MCF 10A (cell line): Measurements from ENCODE around the gene FGFR3. TPM values are rescaled to one million over a fixed set of nuclear protein-coding genes. Genes with fewer than 3 reads are reported as not detected.
"Not testable (repeated sequence)": the region's sequence is repeated elsewhere in the genome, so short reads cannot be mapped to it uniquely, and the experiment has no call there.

Experiments
- BruUV-seq: library from RNA; stranded (reverse); fragments of 400-500 nt; replicated peaks from 2 replicates; lab custom pipeline; 2021; lab: Mats Ljungman, UMichigan
- CTCF ChIA-PET: fragments of 300-600 bp; sonication (Branson Sonifier 250); formaldehyde crosslinking; extraction: SDS; loops from one replicate; lab custom pipeline; 2021; ENCODE audit warnings: antibody characterized with exemption, inconsistent platforms; lab: Yijun Ruan, JAX
- POLR2A ChIA-PET: fragments of 300-600, 350-650 bp; sonication (Branson Sonifier 250); formaldehyde crosslinking; extraction: SDS; loops from one replicate; lab custom pipeline; 2020; ENCODE audit warnings: antibody characterized with exemption, inconsistent platforms; lab: Yijun Ruan, JAX
- DNase-seq: peaks from one replicate; pipeline ENCODE4 v3.0.0-alpha.2; 2018; ENCODE audit not compliant: unreplicated experiment
- H3K27ac Mint-ChIP-seq: one replicate; pipeline ENCODE4 v1.8.0; 2022; ENCODE audit warnings: mild to moderate bottlenecking, low read depth, mixed read lengths; ENCODE audit not compliant: unreplicated experiment
- H3K27me3 Mint-ChIP-seq: one replicate; pipeline ENCODE4 v1.8.0; 2022; ENCODE audit warnings: mixed read lengths; ENCODE audit not compliant: insufficient read depth, unreplicated experiment
- H3K36me3 Mint-ChIP-seq: one replicate; pipeline ENCODE4 v1.8.0; 2022; ENCODE audit warnings: mild to moderate bottlenecking, moderate library complexity, mixed read lengths; ENCODE audit not compliant: insufficient read depth, unreplicated experiment
- H3K4me1 Mint-ChIP-seq: one replicate; pipeline ENCODE4 v1.8.0; 2022; ENCODE audit warnings: mixed read lengths; ENCODE audit not compliant: insufficient read depth, unreplicated experiment
- H3K4me3 Mint-ChIP-seq: one replicate; pipeline ENCODE4 v1.8.0; 2022; ENCODE audit warnings: mild to moderate bottlenecking, moderate library complexity, mixed read lengths; ENCODE audit not compliant: unreplicated experiment
- H3K9me3 Mint-ChIP-seq: one replicate; pipeline ENCODE4 v1.8.0; 2022; ENCODE audit warnings: mixed read lengths; ENCODE audit not compliant: unreplicated experiment
- intact Hi-C: fragments of 100-400 bp; cut with micrococcal nuclease; formaldehyde crosslinking; loops from 2 replicates; pipeline ENCODE4 v1.14.1; 2022
- total RNA-seq: library from RNA; stranded (reverse); gene quantifications from 2 replicates; pipeline ENCODE4 v1.2.3, GENCODE V29; 2022
- TF ChIP-seq, protein P1 (sequence below): fragments of 200-600 bp; IDR thresholded peaks from one replicate; pipeline ENCODE4 v1.8.0; 2022; ENCODE audit warnings: antibody characterized with exemption, mild to moderate bottlenecking; ENCODE audit not compliant: unreplicated experiment

FGFR3 gene
- total RNA-seq, 1 experiment from 2014 or later, result 6.5 TPM

DNA sequence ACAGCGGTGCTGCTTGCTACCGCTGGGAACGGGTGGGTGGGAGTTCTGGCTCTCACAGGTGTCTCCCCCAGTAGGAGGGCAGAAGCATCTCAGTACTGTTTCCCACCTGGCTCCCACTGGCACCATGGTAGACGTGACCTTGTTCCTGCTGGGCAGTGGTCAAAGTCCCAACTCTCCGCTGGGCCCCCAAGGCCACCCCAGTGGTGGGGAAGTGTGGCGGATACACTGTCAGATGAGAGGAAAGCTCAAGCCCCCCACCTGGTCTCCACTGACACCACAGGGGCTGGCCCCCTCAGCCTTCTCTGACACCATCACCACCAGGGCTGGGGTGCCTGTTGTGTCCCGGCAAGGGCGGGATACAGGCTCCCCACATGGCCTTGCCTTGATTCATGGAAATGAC lies 38.2 kb downstream of the FGFR3 start:
- intact Hi-C loops, result no loop called here
- BruUV-seq, result no TSS peak
- POLR2A ChIA-PET, result no interaction called here

DNA sequence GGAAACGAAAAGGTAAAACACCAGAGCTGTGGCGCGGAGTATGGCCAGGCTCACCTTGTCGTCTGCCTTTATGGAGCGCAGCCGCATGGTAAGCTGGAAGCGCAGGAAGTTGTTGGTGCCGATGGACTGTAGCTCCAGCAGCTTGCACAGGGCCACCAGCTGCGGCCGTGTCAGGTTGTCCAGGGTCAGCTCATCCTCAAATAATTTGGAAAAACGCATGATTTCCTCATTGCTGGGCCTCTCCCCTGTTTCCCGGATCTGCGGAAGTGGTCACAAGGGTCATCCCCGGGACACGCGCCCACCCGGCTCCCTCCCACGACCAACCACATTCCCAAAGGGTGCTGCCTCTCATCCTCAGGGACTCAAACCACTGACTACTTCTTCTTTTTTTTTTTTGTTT lies 39.6 kb downstream of the FGFR3 start:
- ChIA-PET POLR2A (no interaction called here), CTCF (no interaction called here)
- intact Hi-C loops, result no loop called here
- no peaks in the 10 kb centered on the region for H3K9me3 Mint-ChIP-seq
- H3K4me1 Mint-ChIP-seq, result no peaks in the 10 kb centered on the region
- H3K36me3 Mint-ChIP-seq, result peaks cover 39% of the 10 kb centered on the region
- no peak overlapping the region for H3K4me3 Mint-ChIP-seq
- TF ChIP-seq, protein P1, sequence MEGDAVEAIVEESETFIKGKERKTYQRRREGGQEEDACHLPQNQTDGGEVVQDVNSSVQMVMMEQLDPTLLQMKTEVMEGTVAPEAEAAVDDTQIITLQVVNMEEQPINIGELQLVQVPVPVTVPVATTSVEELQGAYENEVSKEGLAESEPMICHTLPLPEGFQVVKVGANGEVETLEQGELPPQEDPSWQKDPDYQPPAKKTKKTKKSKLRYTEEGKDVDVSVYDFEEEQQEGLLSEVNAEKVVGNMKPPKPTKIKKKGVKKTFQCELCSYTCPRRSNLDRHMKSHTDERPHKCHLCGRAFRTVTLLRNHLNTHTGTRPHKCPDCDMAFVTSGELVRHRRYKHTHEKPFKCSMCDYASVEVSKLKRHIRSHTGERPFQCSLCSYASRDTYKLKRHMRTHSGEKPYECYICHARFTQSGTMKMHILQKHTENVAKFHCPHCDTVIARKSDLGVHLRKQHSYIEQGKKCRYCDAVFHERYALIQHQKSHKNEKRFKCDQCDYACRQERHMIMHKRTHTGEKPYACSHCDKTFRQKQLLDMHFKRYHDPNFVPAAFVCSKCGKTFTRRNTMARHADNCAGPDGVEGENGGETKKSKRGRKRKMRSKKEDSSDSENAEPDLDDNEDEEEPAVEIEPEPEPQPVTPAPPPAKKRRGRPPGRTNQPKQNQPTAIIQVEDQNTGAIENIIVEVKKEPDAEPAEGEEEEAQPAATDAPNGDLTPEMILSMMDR, result no peak
- H3K27me3 Mint-ChIP-seq, result no peaks in the 10 kb centered on the region
- no peak overlapping the region for H3K27ac Mint-ChIP-seq
- no TSS peak for BruUV-seq
- DNase-seq, result no peak

More for the DNA sequence above, 38.2 kb downstream of the FGFR3 start:
- CTCF ChIA-PET, result interaction anchor here (0.6 kb wide), 2 partner anchors 80 to 95 kb away, joined by 3 to 4 read pairs; no protein-coding TSS in a partner anchor
- Mint-ChIP-seq H3K9me3 (no peaks in the 10 kb centered on the region), H3K27ac (no peak overlapping the region), H3K27me3 (no peaks in the 10 kb centered on the region), H3K36me3 (peaks cover 46% of the 10 kb centered on the region), H3K4me3 (no peak overlapping the region), H3K4me1 (no peaks in the 10 kb centered on the region)
- TF ChIP-seq, protein P1, result no peak
- DNase-seq, result no peak

DNA sequence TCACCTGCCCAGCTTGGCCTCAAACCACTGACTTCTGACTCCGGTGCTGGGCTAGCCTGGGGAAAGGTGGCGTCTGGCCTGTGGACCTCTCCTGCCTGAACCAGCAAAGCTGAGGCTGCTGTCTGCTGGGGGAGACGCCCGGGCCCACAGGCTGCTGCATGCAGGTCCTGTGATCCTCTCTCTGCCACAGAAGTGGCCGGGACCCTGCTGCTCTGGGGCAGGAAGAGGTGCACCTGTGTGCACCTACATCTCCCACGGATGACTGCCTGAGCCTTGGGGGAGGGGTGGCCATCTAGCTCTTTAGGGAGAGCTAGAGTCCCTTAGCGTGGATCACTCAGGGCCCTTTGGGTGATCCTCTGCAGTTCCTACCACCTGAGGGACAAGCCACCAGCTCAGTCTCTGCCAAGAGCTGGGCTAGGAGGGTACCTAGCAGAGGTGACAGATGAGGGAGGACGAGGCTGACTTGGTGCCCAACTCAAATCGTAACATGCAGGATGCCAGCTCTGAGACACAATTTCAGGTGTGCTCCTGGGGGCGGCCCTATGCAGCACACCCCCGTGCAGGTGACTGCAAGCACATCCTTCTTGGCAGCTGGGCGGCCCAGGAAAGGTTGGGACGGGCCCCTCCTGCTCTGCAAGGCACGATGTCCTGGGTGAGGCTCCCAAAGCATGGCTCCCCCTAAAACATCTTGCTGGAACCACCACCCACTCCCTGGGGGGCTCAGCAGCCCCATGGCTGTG lies 40.4 kb downstream of the FGFR3 start:
- BruUV-seq, result no TSS peak
- intact Hi-C loops, result no loop called here
- H3K4me1 Mint-ChIP-seq, result no peaks in the 10 kb centered on the region
- H3K27me3 Mint-ChIP-seq, result no peaks in the 10 kb centered on the region
- ChIA-PET POLR2A (no interaction called here), CTCF (no interaction called here)
- H3K9me3 Mint-ChIP-seq, result no peaks in the 10 kb centered on the region
- peaks cover 46% of the 10 kb centered on the region for H3K36me3 Mint-ChIP-seq
- H3K4me3 Mint-ChIP-seq, result no peak overlapping the region
- TF ChIP-seq, protein P1, result no peak
- no peak overlapping the region for H3K27ac Mint-ChIP-seq
- no peak for DNase-seq

DNA sequence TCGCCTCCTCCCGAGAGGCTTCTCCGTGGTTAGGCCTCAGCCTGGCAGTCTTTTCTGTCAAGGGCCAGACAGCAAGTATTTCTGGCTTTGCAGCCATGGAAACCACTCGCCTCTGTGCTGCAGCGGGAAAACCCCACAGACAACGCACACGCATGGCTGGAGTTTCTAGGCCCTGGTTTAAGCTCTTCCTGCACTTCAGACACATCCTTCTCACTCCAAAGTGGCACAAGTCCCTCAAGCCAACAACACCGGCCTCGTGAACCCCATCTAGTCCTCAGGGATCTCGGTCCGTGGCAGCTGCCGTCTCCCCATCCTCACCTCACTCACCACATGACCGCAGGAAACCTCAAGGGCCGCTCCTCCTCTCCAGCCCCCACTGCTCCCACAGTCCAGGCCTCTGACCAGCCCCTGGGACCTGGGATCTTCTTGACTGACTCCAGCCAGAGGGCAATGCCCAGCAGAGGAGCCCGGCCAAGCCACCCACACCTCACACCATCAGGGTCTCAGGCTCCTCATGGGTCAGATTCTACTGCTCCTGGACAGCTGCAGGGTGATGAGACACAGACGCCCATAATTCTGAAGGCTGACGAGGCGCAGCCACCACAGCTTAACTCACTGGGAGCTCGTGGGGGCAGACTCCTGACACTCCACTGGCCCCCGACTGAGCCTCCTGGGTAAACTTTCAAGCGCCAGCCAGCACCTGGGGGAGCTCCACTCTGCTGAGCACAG lies 41.1 kb downstream of the FGFR3 start:
- H3K36me3 Mint-ChIP-seq, result peaks cover 54% of the 10 kb centered on the region
- intact Hi-C loops, result no loop called here
- H3K27me3 Mint-ChIP-seq, result no peaks in the 10 kb centered on the region
- no peak overlapping the region for H3K27ac Mint-ChIP-seq
- TF ChIP-seq, protein P1, result no peak
- POLR2A ChIA-PET, result no interaction called here
- no TSS peak for BruUV-seq
- no peak for DNase-seq
- no peaks in the 10 kb centered on the region for H3K9me3 Mint-ChIP-seq
- H3K4me3 Mint-ChIP-seq, result no peak overlapping the region
- H3K4me1 Mint-ChIP-seq, result peaks cover 3% of the 10 kb centered on the region
- CTCF ChIA-PET, result interaction anchor here (0.5 kb wide), 1 partner anchor 334 kb away, joined by 3 read pairs; no protein-coding TSS in a partner anchor

DNA sequence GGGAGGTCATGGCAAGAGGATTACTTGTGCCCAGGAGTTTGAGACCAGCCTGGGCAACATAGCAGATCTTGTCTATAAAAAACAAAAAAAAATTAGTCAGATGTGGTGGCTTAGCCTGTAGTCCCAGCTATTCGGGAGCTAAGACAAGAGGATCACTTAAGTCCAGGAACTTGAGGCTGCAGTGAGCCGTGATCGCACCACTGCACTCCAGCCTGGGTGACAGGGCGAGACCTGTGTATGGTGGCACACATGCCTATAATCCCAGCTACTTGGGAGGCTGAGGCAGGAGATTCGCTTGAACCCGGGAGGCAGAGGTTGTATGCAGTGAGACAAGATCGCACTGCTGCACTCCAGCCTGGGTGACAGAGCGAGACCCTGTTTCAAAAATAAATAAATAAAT lies 42.7 kb downstream of the FGFR3 start:
- H3K4me3 Mint-ChIP-seq, BruUV-seq, CTCF ChIA-PET, H3K4me1 Mint-ChIP-seq, intact Hi-C loops, DNase-seq, H3K27me3 Mint-ChIP-seq, H3K9me3 Mint-ChIP-seq, H3K27ac Mint-ChIP-seq: not testable (repeated sequence)
- peaks cover 59% of the 10 kb centered on the region for H3K36me3 Mint-ChIP-seq
- POLR2A ChIA-PET, result interaction anchor here (0.6 kb wide), 1 partner anchor 19 kb away, joined by 3 read pairs; no protein-coding TSS in a partner anchor
